ENCODE measurements around the gene DHRS7C. TPM values are rescaled to one million over a fixed set of nuclear protein-coding genes. Genes with fewer than 3 reads are reported as not detected.
A peak's percentile ranks its signal among the peaks of the same experiment; 100 is the strongest.

DHRS7C gene
- total and polyA plus RNA-seq, 3 donors from 2014 or later = 0.46 to 0.79 TPM; not detected in 1

- H3K27me3 ChIP-seq = no peaks in the 10 kb centered on the region
- H3K4me3 ChIP-seq = no peak overlapping the region
- no peak for DNase-seq
- H3K27ac ChIP-seq = peak overlapping the region in 1 of 2 donors; percentile 62
- no peaks in the 10 kb centered on the region for H3K36me3 ChIP-seq (ENCODE audit: low read depth, missing control alignments)
- TF ChIP-seq POLR2A (IDR thresholded peaks at IDR 0.05) = no peak
- no peak for TF ChIP-seq CTCF (IDR thresholded peaks at IDR 0.05)
- WGBS, 2 donors = 80 to 94% methylated on average over 2 of the region's 2 CpGs
- H3K4me1 ChIP-seq = peaks cover 9% of the 10 kb centered on the region
- H3K9me3 ChIP-seq = no peaks in the 10 kb centered on the region
- intact Hi-C loops (cut with DNase I; ENCODE audit: low total_unique reads) = no loop called here
Measured at GRCh38 chr17:9830711-9831110, 39.3 kb upstream of the DHRS7C start.

- intact Hi-C loops (cut with DNase I; ENCODE audit: low total_unique reads) = no loop called here
- 79 to 90% methylated on average over 2 of the region's 2 CpGs for WGBS, 2 donors
- peaks cover 9% of the 10 kb centered on the region for H3K4me1 ChIP-seq
- no peaks in the 10 kb centered on the region for H3K9me3 ChIP-seq
- no peak overlapping the region for H3K4me3 ChIP-seq
- TF ChIP-seq POLR2A (IDR thresholded peaks at IDR 0.05) (no peak), CTCF (IDR thresholded peaks at IDR 0.05) (no peak)
- peak overlapping the region in 1 of 2 donors; percentile 62 for H3K27ac ChIP-seq
- no peaks in the 10 kb centered on the region for H3K27me3 ChIP-seq
- no peaks in the 10 kb centered on the region for H3K36me3 ChIP-seq (ENCODE audit: low read depth, missing control alignments)
- DNase-seq = no peak
Measured at GRCh38 chr17:9829343-9829742, 38.0 kb upstream of the DHRS7C start.

GRCh38 chr17:9828296-9829295, 37.2 kb upstream of the DHRS7C start:
- H3K9me3 ChIP-seq = no peaks in the 10 kb centered on the region
- TF ChIP-seq CTCF (IDR thresholded peaks at IDR 0.05) (no peak), POLR2A (IDR thresholded peaks at IDR 0.05) (no peak)
- H3K4me3 ChIP-seq = no peak overlapping the region
- H3K27ac ChIP-seq = peak overlapping the region in 1 of 2 donors; percentile 62
- 57 to 63% methylated on average over 13 of the region's 13 CpGs for WGBS, 2 donors
- no peaks in the 10 kb centered on the region for H3K27me3 ChIP-seq
- H3K36me3 ChIP-seq (ENCODE audit: low read depth, missing control alignments) = no peaks in the 10 kb centered on the region
- peak; percentile 37 for DNase-seq
- intact Hi-C loops (cut with DNase I; ENCODE audit: low total_unique reads) = no loop called here
- H3K4me1 ChIP-seq = peaks cover 9% of the 10 kb centered on the region

- no peak within 1 kb of the TSS for H3K27ac ChIP-seq
- 63 to 64% methylated on average over 20 to 21 of the region's 21 CpGs for WGBS, 2 donors
- no peaks in the 10 kb centered on the region for H3K27me3 ChIP-seq
- no peak for DNase-seq
- no peak within 1 kb of the TSS for H3K4me3 ChIP-seq
- peaks cover 9% of the 10 kb centered on the region for H3K4me1 ChIP-seq
- no peak for TF ChIP-seq CTCF (IDR thresholded peaks at IDR 0.05)
- TF ChIP-seq POLR2A (IDR thresholded peaks at IDR 0.05) = no peak
- no peaks in the 10 kb centered on the region for H3K9me3 ChIP-seq
- intact Hi-C loops (cut with DNase I; ENCODE audit: low total_unique reads) = no loop called here
- no peaks in the 10 kb centered on the region for H3K36me3 ChIP-seq (ENCODE audit: low read depth, missing control alignments)
Measured at GRCh38 chr17:9825641-9826150, 34.3 kb upstream of the DHRS7C start, which contains the start of gene GLP2R. GLP2R (plus strand) TSS chr17:9825924; CDS start chr17:9826064, 140 bp downstream.

Data from testis (tissue), 3 donors.